CD8-positive, alpha-beta memory T cell (primary cell): Measurements from ENCODE around the gene SLC8A1. TPM values are rescaled to one million over a fixed set of nuclear protein-coding genes. Genes with fewer than 3 reads are reported as not detected.

ENCODE experiments used
- CTCF ChIA-PET: fragments of 350-600 bp; sonication (Branson Sonifier 250); formaldehyde crosslinking; loops from one replicate; lab custom pipeline; 2021; ENCODE audit warnings: antibody characterized with exemption; lab: Charles Lee
- POLR2A ChIA-PET: fragments of 350-600 bp; sonication (Branson Sonifier 250); formaldehyde crosslinking; loops from one replicate; lab custom pipeline; 2021; ENCODE audit warnings: antibody characterized with exemption; lab: Charles Lee
- DNase-seq, 5 donors: peaks; one replicate each; pipeline versions ENCODE4 v3.0.0 to v3.0.0-alpha.2; 2020 to 2022; ENCODE audit warnings: mixed read lengths in 1 of 5
- H3K27ac ChIP-seq: one replicate; pipeline ENCODE4 v1.7.0; 2013; ENCODE audit warnings: low read depth, mild to moderate bottlenecking, low read length, moderate library complexity
- H3K27me3 ChIP-seq: 2 replicates; pipeline ENCODE4 v1.7.0; 2013; ENCODE audit warnings: low read length, mild to moderate bottlenecking; ENCODE audit not compliant: insufficient read depth, poor library complexity, severe bottlenecking
- H3K36me3 ChIP-seq: 2 replicates; pipeline ENCODE4 v1.7.0; 2013; ENCODE audit warnings: mild to moderate bottlenecking, low read length, moderate library complexity; ENCODE audit not compliant: insufficient read depth
- H3K4me1 ChIP-seq: 2 replicates; pipeline ENCODE4 v1.7.0; 2013; ENCODE audit warnings: mild to moderate bottlenecking, low read length, moderate library complexity; ENCODE audit not compliant: insufficient read depth
- H3K4me3 ChIP-seq: 2 replicates; pipeline ENCODE4 v1.7.0; 2013; ENCODE audit warnings: mild to moderate bottlenecking, low read length
- H3K9me3 ChIP-seq: 2 replicates; pipeline ENCODE4 v1.7.0; 2013; ENCODE audit warnings: mild to moderate bottlenecking, low read length
- H3K27ac Mint-ChIP-seq, 8 donors: one replicate each; pipeline ENCODE4 v1.8.0; 2020 to 2021; ENCODE audit warnings: mixed read lengths in 8 of 8, mild to moderate bottlenecking in 6 of 8, inconsistent platforms in 3 of 8, moderate library complexity in 3 of 8
- H3K27me3 Mint-ChIP-seq, 2 donors: one replicate each; pipeline ENCODE4 v1.8.0; 2020 to 2021; ENCODE audit warnings: mixed read lengths in 2 of 2, mild to moderate bottlenecking in 1 of 2, moderate library complexity in 1 of 2
- H3K36me3 Mint-ChIP-seq, 3 donors: one replicate each; pipeline ENCODE4 v1.8.0; 2020 to 2021; ENCODE audit warnings: mixed read lengths in 3 of 3, inconsistent platforms in 1 of 3, mild to moderate bottlenecking in 1 of 3
- H3K4me1 Mint-ChIP-seq, 3 donors: one replicate each; pipeline ENCODE4 v1.8.0; 2020 to 2021; ENCODE audit warnings: mixed read lengths in 3 of 3, inconsistent platforms in 1 of 3, mild to moderate bottlenecking in 1 of 3
- H3K4me3 Mint-ChIP-seq, 7 donors: one replicate each; pipeline ENCODE4 v1.8.0; 2020 to 2021; ENCODE audit warnings: mixed read lengths in 7 of 7, mild to moderate bottlenecking in 6 of 7, moderate library complexity in 4 of 7, inconsistent platforms in 2 of 7
- H3K9me3 Mint-ChIP-seq, 5 donors: one replicate each; pipeline ENCODE4 v1.8.0; 2020 to 2022; ENCODE audit warnings: mixed read lengths in 5 of 5, mild to moderate bottlenecking in 3 of 5, moderate library complexity in 2 of 5, inconsistent platforms in 1 of 5
- polyA plus RNA-seq: library from polyadenylated mRNA; unstranded; fragments of 300-500 nt; fragmentation: Illumina TruSeq; gene quantifications from one replicate; pipeline ENCODE4 v1.2.3, GENCODE V29; 2021
- total RNA-seq, 2 experiments: library from RNA; stranded (reverse); gene quantifications; one replicate each; pipeline ENCODE4 v1.2.3, GENCODE V29; 2021

Gene SLC8A1
- total and polyA plus RNA-seq, 3 experiments from 2014 or later, result 0.15 to 0.22 TPM; not detected in 1

DNA sequence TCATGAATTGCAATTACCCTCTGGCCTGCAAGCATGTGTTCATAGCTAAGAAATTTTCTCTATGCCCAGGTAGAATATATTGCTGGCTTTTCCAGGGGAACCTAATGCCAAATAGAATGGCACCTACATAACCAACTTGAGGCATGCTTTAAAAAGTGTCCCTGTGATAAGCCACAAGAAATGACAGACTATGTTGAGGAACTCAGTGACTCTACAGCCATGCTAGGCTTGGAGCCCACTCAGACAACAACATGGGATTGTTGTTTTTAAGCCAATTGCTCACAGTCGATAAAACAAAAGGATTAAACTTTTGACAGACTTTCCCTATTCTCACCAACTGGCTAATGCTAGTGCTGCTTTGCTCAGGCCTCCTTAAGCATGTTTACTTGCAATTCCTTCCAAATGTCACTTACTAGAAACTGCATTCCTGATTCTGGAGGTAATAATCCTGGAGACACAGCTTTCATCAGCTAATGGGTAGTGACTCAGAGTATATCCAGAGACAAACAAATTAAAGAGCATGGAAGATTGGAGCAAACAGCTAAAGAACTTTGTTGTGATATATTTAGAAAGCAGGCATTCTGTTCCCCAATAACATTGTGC is 249.0 kb downstream of the SLC8A1 start:
- Mint-ChIP-seq H3K4me1 (no peaks in the 10 kb centered on the region), H3K27ac (no peak overlapping the region), H3K4me3 (no peak overlapping the region), H3K36me3 (no peaks in the 10 kb centered on the region), H3K9me3 (peaks cover 0 to 3% (median 0%) of the 10 kb centered on the region in 5 donors), H3K27me3 (no peaks in the 10 kb centered on the region)
- Histone ChIP-seq H3K27me3 (no peaks in the 10 kb centered on the region), H3K9me3 (no peaks in the 10 kb centered on the region), H3K4me1 (no peaks in the 10 kb centered on the region), H3K36me3 (no peaks in the 10 kb centered on the region), H3K4me3 (no peak overlapping the region), H3K27ac (no peak overlapping the region)
- CTCF ChIA-PET, result no interaction called here
- no peak for DNase-seq
- POLR2A ChIA-PET, result no interaction called here

DNA sequence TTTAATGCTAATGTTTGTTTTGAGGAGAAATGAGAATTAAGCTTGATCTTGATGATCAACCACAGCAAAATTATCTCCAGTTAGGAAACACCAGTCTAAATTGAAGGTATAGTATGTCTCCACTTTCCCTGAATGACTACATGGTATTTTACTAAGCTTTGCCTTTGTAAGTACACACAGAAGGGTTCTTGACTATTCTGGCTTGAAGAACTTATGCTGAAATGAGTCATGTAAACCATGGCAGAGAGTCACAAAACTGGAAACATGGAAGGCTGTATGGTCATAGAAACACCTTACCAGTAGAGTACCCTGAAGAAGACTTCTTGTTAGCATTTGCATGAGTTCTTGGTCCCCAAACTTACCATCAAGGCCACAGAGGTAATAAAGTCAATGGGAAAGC is 250.5 kb downstream of the SLC8A1 start:
- CTCF ChIA-PET, result no interaction called here

DNA sequence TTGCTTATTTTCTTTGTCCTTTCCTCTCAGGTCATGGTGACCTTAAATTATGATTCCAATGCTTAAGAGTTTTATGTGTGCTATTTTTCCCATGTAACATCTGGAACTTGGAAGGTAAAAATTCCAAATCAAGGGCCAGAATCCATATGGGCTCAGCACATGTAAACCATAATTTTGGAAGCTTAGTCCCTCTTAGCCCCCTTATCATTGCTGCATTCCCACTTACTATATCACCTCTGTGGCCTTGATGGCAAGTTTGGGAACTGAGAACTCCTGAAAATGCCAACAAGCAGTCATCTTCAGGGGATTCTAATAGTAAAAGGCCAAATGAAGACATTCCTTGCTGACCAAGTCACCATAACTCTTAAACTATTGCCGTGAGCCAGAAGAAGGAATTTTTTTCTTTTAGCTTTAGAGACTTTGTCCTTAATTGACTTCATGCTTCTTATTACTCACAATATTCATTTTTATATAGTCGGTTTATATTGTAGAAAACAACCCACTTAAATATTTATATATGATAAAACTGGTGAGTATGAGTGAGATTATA is 251.4 kb downstream of the SLC8A1 start:
- H3K4me3 Mint-ChIP-seq, result no peak overlapping the region
- H3K36me3 ChIP-seq, result no peaks in the 10 kb centered on the region
- H3K4me1 Mint-ChIP-seq, result no peaks in the 10 kb centered on the region
- no peaks in the 10 kb centered on the region for H3K4me1 ChIP-seq
- H3K9me3 Mint-ChIP-seq, result peaks cover 0 to 4% (median 3%) of the 10 kb centered on the region in 5 donors
- no peak overlapping the region for H3K27ac Mint-ChIP-seq
- H3K27me3 Mint-ChIP-seq, result no peaks in the 10 kb centered on the region
- DNase-seq, result no peak
- H3K9me3 ChIP-seq, result no peaks in the 10 kb centered on the region
- no peak overlapping the region for H3K27ac ChIP-seq
- CTCF ChIA-PET, result no interaction called here
- H3K36me3 Mint-ChIP-seq, result no peaks in the 10 kb centered on the region
- H3K4me3 ChIP-seq, result no peak overlapping the region
- no peaks in the 10 kb centered on the region for H3K27me3 ChIP-seq
- POLR2A ChIA-PET, result no interaction called here

More for the DNA sequence above, 250.5 kb downstream of the SLC8A1 start:
- Histone ChIP-seq H3K4me3 (no peak overlapping the region), H3K27me3 (no peaks in the 10 kb centered on the region), H3K9me3 (no peaks in the 10 kb centered on the region), H3K4me1 (no peaks in the 10 kb centered on the region), H3K27ac (no peak overlapping the region), H3K36me3 (no peaks in the 10 kb centered on the region)
- no peaks in the 10 kb centered on the region for H3K4me1 Mint-ChIP-seq
- no peak for DNase-seq
- no peak overlapping the region for H3K4me3 Mint-ChIP-seq
- POLR2A ChIA-PET, result no interaction called here
- H3K9me3 Mint-ChIP-seq, result peaks cover 0 to 3% (median 0%) of the 10 kb centered on the region in 5 donors
- no peaks in the 10 kb centered on the region for H3K27me3 Mint-ChIP-seq
- H3K36me3 Mint-ChIP-seq, result no peaks in the 10 kb centered on the region
- H3K27ac Mint-ChIP-seq, result no peak overlapping the region

DNA sequence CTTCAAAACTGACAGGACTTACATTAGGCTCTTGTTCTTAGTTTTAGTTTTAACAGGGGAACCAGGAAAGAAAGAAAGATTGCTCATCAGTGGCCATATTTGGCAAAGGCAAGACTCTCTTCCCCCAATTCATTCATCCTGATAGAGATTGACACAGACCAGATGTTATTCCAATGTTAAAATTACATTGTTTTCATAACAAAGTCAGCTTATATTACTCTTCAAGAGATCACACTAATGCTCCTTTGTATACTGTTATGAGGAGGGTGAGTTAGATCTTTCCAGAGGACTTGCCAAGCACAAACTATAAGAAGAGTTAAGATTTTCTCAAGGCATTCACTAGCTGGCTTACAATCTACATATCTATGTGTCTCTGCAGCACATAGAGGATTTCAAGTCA is 252.1 kb downstream of the SLC8A1 start:
- Histone ChIP-seq H3K27me3 (no peaks in the 10 kb centered on the region), H3K9me3 (no peaks in the 10 kb centered on the region), H3K4me1 (no peaks in the 10 kb centered on the region), H3K27ac (no peak overlapping the region), H3K4me3 (no peak overlapping the region), H3K36me3 (no peaks in the 10 kb centered on the region)
- H3K27ac Mint-ChIP-seq, result no peak overlapping the region
- DNase-seq, result no peak
- ChIA-PET CTCF (no interaction called here), POLR2A (no interaction called here)
- peaks cover 0 to 4% (median 0%) of the 10 kb centered on the region in 5 donors for H3K9me3 Mint-ChIP-seq
- no peaks in the 10 kb centered on the region for H3K27me3 Mint-ChIP-seq
- no peaks in the 10 kb centered on the region for H3K36me3 Mint-ChIP-seq
- no peak overlapping the region for H3K4me3 Mint-ChIP-seq
- no peaks in the 10 kb centered on the region for H3K4me1 Mint-ChIP-seq

DNA sequence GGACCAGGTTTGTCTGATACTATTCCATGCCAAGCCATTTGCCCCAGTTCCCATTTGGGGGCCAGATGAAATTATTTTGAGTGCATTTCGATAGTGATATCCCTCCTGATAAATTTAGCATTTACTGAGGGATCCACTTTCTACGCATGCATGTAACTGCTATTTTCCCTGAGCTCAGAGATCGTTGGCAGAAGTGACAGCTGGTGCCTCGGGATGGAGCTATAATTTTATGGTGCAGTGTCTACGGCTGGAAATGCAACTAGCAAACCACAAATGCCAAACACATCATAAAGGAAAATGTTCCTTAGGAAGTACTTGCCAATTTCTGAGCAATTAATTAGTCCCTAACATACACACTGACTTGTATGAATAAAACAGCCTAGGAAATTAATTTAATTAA is 254.8 kb downstream of the SLC8A1 start:
- no peak for DNase-seq
- Mint-ChIP-seq H3K4me1 (no peaks in the 10 kb centered on the region), H3K9me3 (peaks cover 0 to 5% (median 0%) of the 10 kb centered on the region in 5 donors), H3K36me3 (no peaks in the 10 kb centered on the region), H3K27me3 (no peaks in the 10 kb centered on the region), H3K4me3 (no peak overlapping the region), H3K27ac (no peak overlapping the region)
- ChIA-PET CTCF (interaction anchor here (1.8 kb wide), 1 partner anchor 18 kb away, joined by 4 read pairs; no protein-coding TSS in a partner anchor), POLR2A (no interaction called here)
- Histone ChIP-seq H3K27me3 (no peaks in the 10 kb centered on the region), H3K27ac (no peak overlapping the region), H3K4me1 (no peaks in the 10 kb centered on the region), H3K4me3 (no peak overlapping the region), H3K36me3 (no peaks in the 10 kb centered on the region), H3K9me3 (no peaks in the 10 kb centered on the region)

DNA sequence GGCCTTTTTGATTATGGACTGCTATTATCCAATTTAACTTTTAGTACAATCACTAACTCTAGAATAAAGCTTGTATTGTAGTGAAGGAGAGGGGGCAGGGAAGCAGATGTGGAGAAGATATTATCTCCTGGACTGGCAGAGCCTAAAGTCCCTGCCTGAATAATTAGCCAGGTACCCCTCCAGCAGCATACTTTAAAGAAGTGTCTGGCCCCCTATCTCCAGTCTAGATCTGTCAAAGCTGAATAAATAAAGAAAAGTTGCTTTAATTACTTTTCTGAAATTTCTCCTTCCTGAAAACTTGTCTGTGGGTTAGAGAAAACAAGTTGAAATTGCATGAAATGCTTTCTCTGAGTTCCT is 258.2 kb downstream of the SLC8A1 start:
- H3K36me3 ChIP-seq, result no peaks in the 10 kb centered on the region
- H3K27ac Mint-ChIP-seq, result no peak overlapping the region
- no peak overlapping the region for H3K4me3 Mint-ChIP-seq
- ChIA-PET CTCF (no interaction called here), POLR2A (no interaction called here)
- H3K4me1 Mint-ChIP-seq, result no peaks in the 10 kb centered on the region
- no peaks in the 10 kb centered on the region for H3K4me1 ChIP-seq
- H3K27ac ChIP-seq, result no peak overlapping the region
- no peaks in the 10 kb centered on the region for H3K27me3 ChIP-seq
- no peaks in the 10 kb centered on the region for H3K9me3 ChIP-seq
- no peaks in the 10 kb centered on the region for H3K27me3 Mint-ChIP-seq
- DNase-seq, result no peak
- no peaks in the 10 kb centered on the region for H3K36me3 Mint-ChIP-seq
- peaks cover 0 to 4% (median 0%) of the 10 kb centered on the region in 5 donors for H3K9me3 Mint-ChIP-seq
- no peak overlapping the region for H3K4me3 ChIP-seq

DNA sequence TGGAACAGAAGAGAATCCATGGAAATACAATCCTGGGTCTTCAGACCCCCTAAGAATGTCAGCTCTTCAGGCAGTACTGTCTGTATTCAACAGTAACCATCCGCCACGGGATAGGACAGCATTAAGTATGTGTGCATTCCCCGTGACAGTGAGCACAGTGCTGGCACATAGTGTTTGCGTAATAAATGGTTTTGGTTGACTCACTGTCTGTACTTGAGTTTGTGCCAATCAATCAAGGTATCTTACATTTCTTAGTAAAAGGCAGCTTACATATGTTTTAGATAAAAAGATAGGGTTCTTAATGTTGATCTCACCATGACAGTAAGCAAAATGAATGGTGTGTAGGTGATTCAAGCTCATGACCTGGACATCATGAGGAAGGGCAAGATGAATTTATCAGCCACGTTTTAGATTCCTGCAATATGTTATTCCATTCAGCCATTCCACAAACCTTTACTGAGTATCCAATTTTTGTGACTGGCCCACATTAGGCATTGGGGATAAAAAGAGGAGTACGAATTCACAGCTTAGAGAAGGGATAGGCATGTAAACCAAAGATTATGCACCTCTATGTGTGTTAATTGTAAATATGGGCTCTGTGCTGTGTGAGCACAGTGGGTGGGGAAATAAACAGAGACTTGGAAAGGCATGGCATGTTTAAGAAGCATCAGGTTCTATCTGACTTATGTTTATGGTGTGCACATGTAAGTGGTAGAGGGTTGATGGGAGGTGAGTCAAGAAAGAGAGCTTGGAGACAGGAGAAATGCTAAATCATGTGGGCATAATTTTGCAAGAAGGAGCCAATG is 258.8 kb downstream of the SLC8A1 start:
- Histone ChIP-seq H3K36me3 (no peaks in the 10 kb centered on the region), H3K4me1 (no peaks in the 10 kb centered on the region), H3K4me3 (no peak overlapping the region), H3K9me3 (no peaks in the 10 kb centered on the region), H3K27ac (no peak overlapping the region), H3K27me3 (no peaks in the 10 kb centered on the region)
- Mint-ChIP-seq H3K36me3 (no peaks in the 10 kb centered on the region), H3K27me3 (no peaks in the 10 kb centered on the region), H3K4me1 (no peaks in the 10 kb centered on the region), H3K4me3 (no peak overlapping the region), H3K27ac (no peak overlapping the region), H3K9me3 (peaks cover 0 to 4% (median 0%) of the 10 kb centered on the region in 5 donors)
- CTCF ChIA-PET, result no interaction called here
- DNase-seq, result no peak
- POLR2A ChIA-PET, result no interaction called here

DNA sequence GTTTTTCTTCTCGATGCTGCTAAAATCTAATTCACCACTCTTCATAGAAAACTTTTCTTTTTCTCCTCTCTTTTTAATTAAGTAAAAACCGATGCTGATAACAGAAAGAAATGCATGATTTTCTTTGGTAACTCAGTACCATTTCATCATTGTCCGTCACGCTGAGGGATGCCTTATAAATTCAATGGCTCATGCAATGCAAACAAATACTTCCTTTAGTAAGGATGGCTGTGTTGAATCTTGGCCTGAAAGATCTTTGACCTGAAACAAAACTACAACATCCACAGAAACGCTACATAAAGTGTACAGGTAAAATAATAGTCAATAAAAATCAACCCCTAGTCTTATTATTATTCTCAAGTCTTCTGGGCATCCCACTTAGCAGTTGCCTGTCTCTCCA is 261.4 kb downstream of the SLC8A1 start:
- DNase-seq, result no peak
- no peak overlapping the region for H3K4me3 Mint-ChIP-seq
- H3K4me1 ChIP-seq, result no peaks in the 10 kb centered on the region
- ChIA-PET CTCF (no interaction called here), POLR2A (no interaction called here)
- H3K27me3 ChIP-seq, result no peaks in the 10 kb centered on the region
- no peaks in the 10 kb centered on the region for H3K9me3 ChIP-seq
- H3K27ac ChIP-seq, result no peak overlapping the region
- H3K4me3 ChIP-seq, result no peak overlapping the region
- H3K4me1 Mint-ChIP-seq, result no peaks in the 10 kb centered on the region
- no peaks in the 10 kb centered on the region for H3K27me3 Mint-ChIP-seq
- H3K36me3 ChIP-seq, result no peaks in the 10 kb centered on the region
- no peaks in the 10 kb centered on the region for H3K36me3 Mint-ChIP-seq
- H3K27ac Mint-ChIP-seq, result no peak overlapping the region
- H3K9me3 Mint-ChIP-seq, result peaks cover 0 to 2% (median 0%) of the 10 kb centered on the region in 5 donors
